HL-60 (cell line): ENCODE data around the gene TEDC1.

Experiments used
- POLR2AphosphoS5 ChIP-seq: IDR thresholded peaks from 2 replicates; pipeline ENCODE4 v1.6.1; 2012; ENCODE audit warnings: low read depth
- TF ChIP-seq, protein P1 (sequence below): IDR thresholded peaks from one replicate; pipeline ENCODE4 v1.5.1; 2011; ENCODE audit warnings: low read length, control low read depth, inconsistent platforms; ENCODE audit not compliant: insufficient read depth
- TF ChIP-seq, protein P2 (sequence below): IDR thresholded peaks from 2 replicates; pipeline ENCODE4 v1.6.1; 2012; ENCODE audit warnings: low read depth; ENCODE audit not compliant: insufficient replicate concordance

DNA sequence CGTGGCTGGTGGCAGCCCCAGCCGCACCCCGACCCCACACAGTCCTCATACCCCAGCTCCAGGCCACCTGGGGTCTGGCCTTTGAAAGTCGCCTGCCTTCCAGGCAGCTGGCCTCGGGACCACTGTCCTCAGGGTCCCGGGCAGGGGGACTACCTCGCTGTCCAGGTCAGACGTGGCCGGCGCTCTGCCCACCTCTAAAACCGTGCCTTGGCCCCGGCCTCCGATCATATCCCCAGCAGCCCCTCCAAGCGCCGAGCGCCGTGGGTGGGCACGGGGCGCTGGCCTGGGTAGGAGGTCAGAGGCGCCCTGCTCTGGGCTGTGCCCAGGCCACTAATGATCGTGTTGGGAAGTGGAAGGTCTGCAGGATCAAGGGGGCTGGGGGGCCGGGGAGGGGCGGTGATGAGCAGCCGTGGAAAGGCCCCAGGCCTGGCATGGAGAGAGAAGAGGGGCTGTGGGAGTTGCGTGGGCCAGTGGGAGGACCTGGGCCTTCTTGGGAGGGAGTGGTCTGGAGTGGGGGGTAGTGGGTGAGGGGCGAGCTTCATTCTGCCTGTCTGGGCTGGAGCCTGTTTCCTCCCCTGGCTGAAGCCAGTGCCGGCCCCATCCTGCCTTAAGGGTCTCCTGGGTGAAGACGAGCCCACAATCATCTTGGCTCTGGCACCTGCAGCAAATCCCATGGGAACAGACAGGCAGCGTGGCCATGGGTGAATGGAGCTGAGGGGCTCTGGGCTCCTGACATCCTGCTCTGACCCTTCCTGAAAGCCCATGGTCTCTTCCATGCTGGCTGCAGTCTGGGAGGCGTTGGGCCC is 40.2 kb downstream of the TEDC1 start:
- TF ChIP-seq, protein P1, sequence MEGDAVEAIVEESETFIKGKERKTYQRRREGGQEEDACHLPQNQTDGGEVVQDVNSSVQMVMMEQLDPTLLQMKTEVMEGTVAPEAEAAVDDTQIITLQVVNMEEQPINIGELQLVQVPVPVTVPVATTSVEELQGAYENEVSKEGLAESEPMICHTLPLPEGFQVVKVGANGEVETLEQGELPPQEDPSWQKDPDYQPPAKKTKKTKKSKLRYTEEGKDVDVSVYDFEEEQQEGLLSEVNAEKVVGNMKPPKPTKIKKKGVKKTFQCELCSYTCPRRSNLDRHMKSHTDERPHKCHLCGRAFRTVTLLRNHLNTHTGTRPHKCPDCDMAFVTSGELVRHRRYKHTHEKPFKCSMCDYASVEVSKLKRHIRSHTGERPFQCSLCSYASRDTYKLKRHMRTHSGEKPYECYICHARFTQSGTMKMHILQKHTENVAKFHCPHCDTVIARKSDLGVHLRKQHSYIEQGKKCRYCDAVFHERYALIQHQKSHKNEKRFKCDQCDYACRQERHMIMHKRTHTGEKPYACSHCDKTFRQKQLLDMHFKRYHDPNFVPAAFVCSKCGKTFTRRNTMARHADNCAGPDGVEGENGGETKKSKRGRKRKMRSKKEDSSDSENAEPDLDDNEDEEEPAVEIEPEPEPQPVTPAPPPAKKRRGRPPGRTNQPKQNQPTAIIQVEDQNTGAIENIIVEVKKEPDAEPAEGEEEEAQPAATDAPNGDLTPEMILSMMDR = no peak
- no peak for TF ChIP-seq POLR2AphosphoS5
- TF ChIP-seq, protein P2, sequence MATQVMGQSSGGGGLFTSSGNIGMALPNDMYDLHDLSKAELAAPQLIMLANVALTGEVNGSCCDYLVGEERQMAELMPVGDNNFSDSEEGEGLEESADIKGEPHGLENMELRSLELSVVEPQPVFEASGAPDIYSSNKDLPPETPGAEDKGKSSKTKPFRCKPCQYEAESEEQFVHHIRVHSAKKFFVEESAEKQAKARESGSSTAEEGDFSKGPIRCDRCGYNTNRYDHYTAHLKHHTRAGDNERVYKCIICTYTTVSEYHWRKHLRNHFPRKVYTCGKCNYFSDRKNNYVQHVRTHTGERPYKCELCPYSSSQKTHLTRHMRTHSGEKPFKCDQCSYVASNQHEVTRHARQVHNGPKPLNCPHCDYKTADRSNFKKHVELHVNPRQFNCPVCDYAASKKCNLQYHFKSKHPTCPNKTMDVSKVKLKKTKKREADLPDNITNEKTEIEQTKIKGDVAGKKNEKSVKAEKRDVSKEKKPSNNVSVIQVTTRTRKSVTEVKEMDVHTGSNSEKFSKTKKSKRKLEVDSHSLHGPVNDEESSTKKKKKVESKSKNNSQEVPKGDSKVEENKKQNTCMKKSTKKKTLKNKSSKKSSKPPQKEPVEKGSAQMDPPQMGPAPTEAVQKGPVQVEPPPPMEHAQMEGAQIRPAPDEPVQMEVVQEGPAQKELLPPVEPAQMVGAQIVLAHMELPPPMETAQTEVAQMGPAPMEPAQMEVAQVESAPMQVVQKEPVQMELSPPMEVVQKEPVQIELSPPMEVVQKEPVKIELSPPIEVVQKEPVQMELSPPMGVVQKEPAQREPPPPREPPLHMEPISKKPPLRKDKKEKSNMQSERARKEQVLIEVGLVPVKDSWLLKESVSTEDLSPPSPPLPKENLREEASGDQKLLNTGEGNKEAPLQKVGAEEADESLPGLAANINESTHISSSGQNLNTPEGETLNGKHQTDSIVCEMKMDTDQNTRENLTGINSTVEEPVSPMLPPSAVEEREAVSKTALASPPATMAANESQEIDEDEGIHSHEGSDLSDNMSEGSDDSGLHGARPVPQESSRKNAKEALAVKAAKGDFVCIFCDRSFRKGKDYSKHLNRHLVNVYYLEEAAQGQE = no peak
